Testis (tissue), 3 donors: ENCODE results near the gene BSCL2. TPM values are rescaled to one million over a fixed set of nuclear protein-coding genes. Genes with fewer than 3 reads are reported as not detected.
A peak's percentile ranks its signal among the peaks of the same experiment; 100 is the strongest.
"Not testable (repeated sequence)": the region's sequence is repeated elsewhere in the genome, so short reads cannot be mapped to it uniquely, and the experiment has no call there.

Experiments used
- DNase-seq: peaks from one replicate; pipeline ENCODE4 v3.0.0-alpha.2; 2019
- H3K27ac ChIP-seq, 2 donors: fragments of 200-600 bp; sonication (generic); one replicate each; pipeline ENCODE4 v1.5.1; 2019
- H3K27me3 ChIP-seq: fragments of 200-600 bp; sonication (generic); one replicate; pipeline ENCODE4 v1.5.1; 2019
- H3K36me3 ChIP-seq: fragments of 200-600 bp; sonication (generic); one replicate; pipeline ENCODE4 v1.5.1; 2017; ENCODE audit warnings: low read depth; ENCODE audit errors: missing control alignments
- H3K4me1 ChIP-seq: fragments of 200-600 bp; sonication (generic); one replicate; pipeline ENCODE4 v1.5.1; 2019
- H3K4me3 ChIP-seq, 2 donors: fragments of 200-600 bp; sonication (generic); one replicate each; pipeline ENCODE4 v1.5.1; 2017 to 2019
- H3K9me3 ChIP-seq: fragments of 200-600 bp; sonication (generic); one replicate; pipeline ENCODE4 v1.5.1; 2017
- POLR2A ChIP-seq: fragments of 450-650 bp; IDR thresholded peaks from one replicate; pipeline ENCODE4 v1.6.1; 2017; ENCODE audit warnings: antibody characterized with exemption, mild to moderate bottlenecking, moderate library complexity
- WGBS, 2 donors: methylation state at CpG; one replicate each; pipeline ENCODE4 v1.1.5; 2018; 5-methylcytosine and 5-hydroxymethylcytosine counted together
- intact Hi-C: fragments of 100-400 bp; cut with DNase I; formaldehyde crosslinking; loops from one replicate; pipeline ENCODE4 v1.15.1; 2023; ENCODE audit warnings: low total_unique reads
- polyA plus RNA-seq: library from polyadenylated mRNA; stranded (reverse); fragments of 350-450 nt; fragmentation: Illumina TruSeq; extraction: RNeasy Lipid Tissue Mini Kit (QIAGEN cat#74804); gene quantifications from one replicate; pipeline ENCODE4 v1.2.3, GENCODE V29; 2014; ENCODE audit warnings: low read depth, low replicate concordance; ENCODE audit not compliant: insufficient read depth
- total RNA-seq, 2 donors: library from RNA; depleted of rRNA; stranded (reverse); fragments of >200 nt; gene quantifications; one replicate each; pipeline ENCODE4 v1.2.3, GENCODE V29; 2016
- TF ChIP-seq, protein P1 (sequence below), 3 experiments: fragments of 450-650 bp in 2 of 3; fragments of 200-600 bp in 1 of 3; sonication (generic) in 1 of 3; IDR thresholded peaks; one replicate each; pipeline ENCODE4 v1.5.1; 2016 to 2019; ENCODE audit warnings: antibody characterized with exemption in 3 of 3, mild to moderate bottlenecking in 2 of 3, moderate library complexity in 1 of 3

Gene BSCL2
- total and polyA plus RNA-seq, 3 donors from 2014 or later: 292 to 525 (median 519) TPM

- H3K27me3 ChIP-seq: no peaks in the 10 kb centered on the region
- no peaks in the 10 kb centered on the region for H3K36me3 ChIP-seq
- H3K27ac ChIP-seq: peak overlapping the region; percentile 81 to 86
- peak; percentile 50 for DNase-seq
- WGBS, 2 donors: 3 to 4% methylated on average over 25 to 27 of the region's 36 CpGs
- intact Hi-C loops: no loop called here
- H3K4me1 ChIP-seq: peaks cover 17% of the 10 kb centered on the region
- H3K4me3 ChIP-seq: peak overlapping the region; percentile 80 to 83
- H3K9me3 ChIP-seq: no peaks in the 10 kb centered on the region
- TF ChIP-seq, protein P1, sequence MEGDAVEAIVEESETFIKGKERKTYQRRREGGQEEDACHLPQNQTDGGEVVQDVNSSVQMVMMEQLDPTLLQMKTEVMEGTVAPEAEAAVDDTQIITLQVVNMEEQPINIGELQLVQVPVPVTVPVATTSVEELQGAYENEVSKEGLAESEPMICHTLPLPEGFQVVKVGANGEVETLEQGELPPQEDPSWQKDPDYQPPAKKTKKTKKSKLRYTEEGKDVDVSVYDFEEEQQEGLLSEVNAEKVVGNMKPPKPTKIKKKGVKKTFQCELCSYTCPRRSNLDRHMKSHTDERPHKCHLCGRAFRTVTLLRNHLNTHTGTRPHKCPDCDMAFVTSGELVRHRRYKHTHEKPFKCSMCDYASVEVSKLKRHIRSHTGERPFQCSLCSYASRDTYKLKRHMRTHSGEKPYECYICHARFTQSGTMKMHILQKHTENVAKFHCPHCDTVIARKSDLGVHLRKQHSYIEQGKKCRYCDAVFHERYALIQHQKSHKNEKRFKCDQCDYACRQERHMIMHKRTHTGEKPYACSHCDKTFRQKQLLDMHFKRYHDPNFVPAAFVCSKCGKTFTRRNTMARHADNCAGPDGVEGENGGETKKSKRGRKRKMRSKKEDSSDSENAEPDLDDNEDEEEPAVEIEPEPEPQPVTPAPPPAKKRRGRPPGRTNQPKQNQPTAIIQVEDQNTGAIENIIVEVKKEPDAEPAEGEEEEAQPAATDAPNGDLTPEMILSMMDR (IDR thresholded peaks at IDR 0.05): no peak
- TF ChIP-seq POLR2A: no peak
Measured at GRCh38 chr11:62664405-62665074, 42.7 kb downstream of the BSCL2 start.

DNA sequence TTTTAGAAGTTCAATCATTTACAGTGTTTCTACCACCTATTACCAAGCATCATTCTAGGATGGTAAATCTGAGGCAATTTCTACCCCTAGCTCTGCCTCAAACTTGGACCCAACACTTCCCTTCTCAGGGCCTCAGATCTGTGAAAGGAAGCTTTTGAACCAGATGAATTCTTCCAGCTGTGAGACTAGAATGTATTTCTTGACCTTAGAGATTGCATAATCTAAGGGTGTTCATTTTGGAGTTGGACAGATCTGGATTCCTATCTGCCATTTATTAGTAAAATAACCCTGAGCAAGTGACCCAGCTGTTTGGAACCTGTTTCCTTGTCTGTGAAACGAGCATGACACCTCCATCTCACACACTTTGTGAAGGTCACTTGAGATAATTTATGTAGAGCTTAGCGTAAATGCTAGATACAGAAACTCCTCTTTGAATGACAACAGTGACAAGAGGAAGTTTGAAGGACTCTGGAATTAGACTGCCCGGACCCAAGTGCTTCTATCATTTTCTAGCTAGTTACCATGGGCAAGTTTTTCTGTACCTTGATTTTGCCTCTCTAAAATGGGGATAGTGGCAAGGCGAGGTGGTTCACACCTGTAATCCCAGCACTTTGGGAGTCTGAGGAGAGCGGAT is 50.3 kb downstream of the BSCL2 start:
- H3K36me3 ChIP-seq: no peaks in the 10 kb centered on the region
- WGBS, 2 donors: 52 to 63% methylated on average over 5 of the region's 5 CpGs
- H3K9me3 ChIP-seq: no peaks in the 10 kb centered on the region
- intact Hi-C loops: no loop called here
- peaks cover 6% of the 10 kb centered on the region for H3K4me1 ChIP-seq
- H3K4me3 ChIP-seq: no peak overlapping the region
- H3K27me3 ChIP-seq: no peaks in the 10 kb centered on the region
- TF ChIP-seq POLR2A: no peak
- TF ChIP-seq, protein P1 (IDR thresholded peaks at IDR 0.05): no peak
- DNase-seq: no peak
- no peak overlapping the region for H3K27ac ChIP-seq

GRCh38 chr11:62654297-62654696 is 52.9 kb downstream of the BSCL2 start:
- no peaks in the 10 kb centered on the region for H3K27me3 ChIP-seq
- no peak for DNase-seq
- H3K36me3 ChIP-seq: no peaks in the 10 kb centered on the region
- intact Hi-C loops: no loop called here
- H3K4me1 ChIP-seq: peaks cover 12% of the 10 kb centered on the region
- no peaks in the 10 kb centered on the region for H3K9me3 ChIP-seq
- H3K4me3 ChIP-seq: no peak overlapping the region
- 65 to 70% methylated on average over 11 of the region's 11 CpGs for WGBS, 2 donors
- TF ChIP-seq POLR2A: no peak
- TF ChIP-seq, protein P1 (IDR thresholded peaks at IDR 0.05): no peak
- no peak overlapping the region for H3K27ac ChIP-seq

GRCh38 chr11:62652161-62653006 is 54.8 kb downstream of the BSCL2 start:
- DNase-seq: no peak
- intact Hi-C loops: no loop called here
- 36 to 38% methylated on average over 15 to 16 of the region's 16 CpGs for WGBS, 2 donors

DNA sequence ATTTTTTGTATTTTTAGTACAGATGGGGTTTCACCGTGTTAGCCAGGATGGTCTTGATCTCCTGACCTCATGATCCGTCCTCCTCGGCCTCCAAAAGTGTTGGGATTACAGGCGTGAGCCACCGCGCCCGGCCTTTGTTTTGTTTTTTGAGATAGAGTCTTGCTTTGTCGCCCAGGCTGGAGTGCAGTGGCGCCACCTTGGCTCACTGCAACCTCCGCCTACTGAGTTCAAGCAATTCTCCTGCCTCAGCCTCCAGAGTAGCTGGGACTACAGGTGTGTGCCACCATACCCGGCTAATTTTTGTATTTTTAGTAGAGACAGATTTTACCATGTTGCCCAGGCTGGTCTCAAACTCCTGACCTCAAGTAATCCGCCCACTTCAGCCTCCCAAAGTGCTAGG is 56.9 kb downstream of the BSCL2 start:
- H3K36me3 ChIP-seq, H3K27ac ChIP-seq, H3K4me3 ChIP-seq, H3K9me3 ChIP-seq, H3K27me3 ChIP-seq, intact Hi-C loops, DNase-seq: not testable (repeated sequence)
- 91 to 94% methylated on average over 12 of the region's 12 CpGs for WGBS, 2 donors
- peaks cover 17% of the 10 kb centered on the region for H3K4me1 ChIP-seq

More at GRCh38 chr11:62652161-62653006, 54.8 kb downstream of the BSCL2 start:
- H3K4me1 ChIP-seq: peaks cover 12% of the 10 kb centered on the region
- TF ChIP-seq POLR2A: no peak
- TF ChIP-seq, protein P1 (IDR thresholded peaks at IDR 0.05): no peak
- peak overlapping the region; percentile 78 to 87 for H3K4me3 ChIP-seq
- no peaks in the 10 kb centered on the region for H3K9me3 ChIP-seq
- H3K27ac ChIP-seq: peak overlapping the region; percentile 60 to 92
- H3K36me3 ChIP-seq: no peaks in the 10 kb centered on the region
- H3K27me3 ChIP-seq: no peaks in the 10 kb centered on the region
